NCI-H82 treated with DMSO at 0.1 percent for 48 hours (cell line): ENCODE data around the gene RPL13.
"Not testable (repeated sequence)": the region's sequence is repeated elsewhere in the genome, so short reads cannot be mapped to it uniquely, and the experiment has no call there.

Source experiments
- DNase-seq: peaks from one replicate; lab custom pipeline; 2025; ENCODE audit not compliant: unreplicated experiment; lab: John Stamatoyannopoulos, UW

RPL13 gene

GRCh38 chr16:89575247-89576152, 15.0 kb downstream of the RPL13 start, which contains the start of gene CPNE7:
Gene CPNE7 (plus strand): TSS chr16:89575758. CDS start chr16:89575898, 140 bp downstream.
- DNase-seq, result no peak

- no peak for DNase-seq
Observed at GRCh38 chr16:89576153-89577054, 15.9 kb downstream of the RPL13 start.

- DNase-seq, result no peak
Observed at GRCh38 chr16:89577055-89577759, 16.7 kb downstream of the RPL13 start.

- no peak for DNase-seq
Observed at GRCh38 chr16:89579351-89579750, 18.9 kb downstream of the RPL13 start.

- no peak for DNase-seq
Observed at GRCh38 chr16:89581045-89581695, 20.7 kb downstream of the RPL13 start.

- DNase-seq, result no peak
Observed at GRCh38 chr16:89581861-89582563, 21.5 kb downstream of the RPL13 start.

- no peak for DNase-seq
Observed at GRCh38 chr16:89582614-89583196, 22.2 kb downstream of the RPL13 start.

- DNase-seq, result no peak
Observed at GRCh38 chr16:89583197-89583894, 22.9 kb downstream of the RPL13 start.

- no peak for DNase-seq
Observed at GRCh38 chr16:89583895-89584644, 23.6 kb downstream of the RPL13 start.

- DNase-seq, result no peak
Observed at GRCh38 chr16:89584768-89585549, 24.5 kb downstream of the RPL13 start.

- no peak for DNase-seq
Observed at GRCh38 chr16:89586218-89586617, 25.7 kb downstream of the RPL13 start.

- no peak for DNase-seq
Observed at GRCh38 chr16:89586853-89587252, 26.4 kb downstream of the RPL13 start.

GRCh38 chr16:89587676-89588075, 27.2 kb downstream of the RPL13 start:
- not testable (repeated sequence) for DNase-seq

GRCh38 chr16:89588413-89589109, 28.1 kb downstream of the RPL13 start:
- no peak for DNase-seq

GRCh38 chr16:89589241-89589926, 28.9 kb downstream of the RPL13 start:
- DNase-seq, result no peak

- no peak for DNase-seq
Observed at GRCh38 chr16:89593841-89594240, 33.4 kb downstream of the RPL13 start.
